ENCODE results near the gene SNX20. TPM values are rescaled to one million over a fixed set of nuclear protein-coding genes. Genes with fewer than 3 reads are reported as not detected.

Gene SNX20
- total and polyA plus RNA-seq, 2 of the 4 experiments (the other 2 are of a cell fraction) = not detected

DNA sequence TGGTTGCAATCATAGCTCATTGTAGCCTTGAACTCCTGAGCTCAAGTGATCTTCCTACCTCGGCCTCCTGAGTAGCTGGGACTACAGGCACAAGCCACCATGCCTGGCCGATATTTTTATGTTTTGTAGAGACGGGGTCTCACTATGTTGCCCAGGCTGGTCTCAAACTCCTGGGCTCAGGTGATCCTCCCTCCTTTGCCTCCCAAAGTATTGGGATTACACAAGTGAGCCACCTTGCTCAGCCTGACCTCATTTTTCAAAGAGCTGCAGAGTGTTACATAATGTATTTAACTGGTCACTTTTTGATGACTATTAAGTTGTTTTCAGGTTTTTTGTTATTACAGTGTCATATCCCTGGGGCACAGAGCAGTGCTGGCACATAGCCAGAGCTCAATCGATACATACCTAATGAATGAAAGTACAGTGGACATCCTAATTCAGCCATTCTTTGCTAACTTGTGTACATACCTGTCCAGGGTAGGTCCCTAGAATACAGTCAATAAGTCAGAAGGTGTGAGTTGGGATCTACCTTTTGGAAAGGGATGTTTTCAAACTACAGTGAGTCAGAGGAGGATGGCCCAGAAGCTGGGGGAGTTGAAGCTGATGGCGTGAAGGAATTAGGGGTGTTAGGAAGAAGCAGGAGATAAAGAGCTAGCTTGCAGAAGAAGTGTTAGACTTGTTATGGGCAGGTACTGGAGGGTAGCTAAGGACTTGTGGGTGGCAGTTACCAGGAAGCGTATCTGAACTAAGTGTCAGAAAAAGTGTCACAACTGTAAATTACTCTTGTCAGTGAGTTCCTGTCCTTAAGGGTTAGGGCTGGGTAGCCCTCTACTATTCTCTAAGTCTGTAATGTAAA is 40.7 kb upstream of the SNX20 start:
- no peak overlapping the region for H3K56ac ChIP-seq (ENCODE audit: extremely low read depth, insufficient read depth, low read length)
- POLR2A ChIA-PET (ENCODE audit: unreplicated experiment) = no interaction called here
- ATAC-seq (ENCODE audit: low read depth) = no peak

More for the DNA sequence above, 40.7 kb upstream of the SNX20 start:
- no peak overlapping the region for H4K8ac ChIP-seq (ENCODE audit: low read depth in 2 of 2, low read length in 2 of 2)
- intact Hi-C loops (cut with micrococcal nuclease) = no loop called here
- H3K4me3 ChIP-seq (ENCODE audit: insufficient read depth, low read depth, low read length) = no peak overlapping the region
- H2BK5ac ChIP-seq (ENCODE audit: low read depth, low read length, poor library complexity, severe bottlenecking) = no peak overlapping the region
- no TSS peak for BruUV-seq (replicated peaks)
- H2BK120ac ChIP-seq (ENCODE audit: low read depth, low read length) = no peak overlapping the region
- no peaks in the 10 kb centered on the region for H3K79me1 ChIP-seq (ENCODE audit: low read depth in 1 of 2, low read length in 2 of 2)
- CTCF ChIA-PET = interaction anchor here (0.6 kb wide), 1 partner anchor 699 kb away, joined by 3 read pairs; no protein-coding TSS in a partner anchor
- no peaks in the 10 kb centered on the region for H3K9me1 ChIP-seq (ENCODE audit: insufficient read depth, low read length)
- no peak overlapping the region for H4K5ac ChIP-seq (ENCODE audit: low read depth, low read length)
- H3K27ac ChIP-seq (ENCODE audit: insufficient read depth, low read length) = no peak overlapping the region
- no peak overlapping the region for H2BK20ac ChIP-seq (ENCODE audit: low read depth, low read length)
- H3K4me1 ChIP-seq (ENCODE audit: control insufficient read depth, insufficient read depth, low read length) = no peaks in the 10 kb centered on the region
- H4K91ac ChIP-seq (ENCODE audit: insufficient read depth, low read depth, low read length) = no peak overlapping the region
- no peak for DNase-seq
- WGBS, 2 experiments (ENCODE audit: extremely low coverage in 2 of 2, insufficient read length in 1 of 2) = no CpG with 5 or more reads among the region's 6 CpGs
- no peak overlapping the region for H3K9ac ChIP-seq (ENCODE audit: low read depth, low read length)
- no peaks in the 10 kb centered on the region; the same call in 1 of the 2 replicates for H3K9me3 ChIP-seq (ENCODE audit: control insufficient read depth, insufficient read depth, low read length)
- H4K20me1 ChIP-seq (ENCODE audit: insufficient read depth, low read length) = no peaks in the 10 kb centered on the region
- H3K4me2 ChIP-seq (ENCODE audit: low read depth, low read length) = no peak overlapping the region
- no peak overlapping the region for H3K18ac ChIP-seq (ENCODE audit: low read depth, low read length)
- H3K27me3 ChIP-seq (ENCODE audit: control insufficient read depth, insufficient read depth, low read length) = no peaks in the 10 kb centered on the region; the same call in 1 of the 2 replicates
- H3K4ac ChIP-seq (ENCODE audit: low read depth, low read length) = no peak overlapping the region
- TF ChIP-seq FOS (IDR thresholded peaks at IDR 0.05; ENCODE audit: low read depth, low read length) (no peak), RAD21 (IDR thresholded peaks at IDR 0.05; ENCODE audit: low read length) (no peak), RCOR1 (IDR thresholded peaks at IDR 0.05; ENCODE audit: insufficient replicate concordance, low read length) (no peak), MAFK (IDR thresholded peaks at IDR 0.05; ENCODE audit: low read depth, low read length) (no peak)
- TF ChIP-seq, protein P1, sequence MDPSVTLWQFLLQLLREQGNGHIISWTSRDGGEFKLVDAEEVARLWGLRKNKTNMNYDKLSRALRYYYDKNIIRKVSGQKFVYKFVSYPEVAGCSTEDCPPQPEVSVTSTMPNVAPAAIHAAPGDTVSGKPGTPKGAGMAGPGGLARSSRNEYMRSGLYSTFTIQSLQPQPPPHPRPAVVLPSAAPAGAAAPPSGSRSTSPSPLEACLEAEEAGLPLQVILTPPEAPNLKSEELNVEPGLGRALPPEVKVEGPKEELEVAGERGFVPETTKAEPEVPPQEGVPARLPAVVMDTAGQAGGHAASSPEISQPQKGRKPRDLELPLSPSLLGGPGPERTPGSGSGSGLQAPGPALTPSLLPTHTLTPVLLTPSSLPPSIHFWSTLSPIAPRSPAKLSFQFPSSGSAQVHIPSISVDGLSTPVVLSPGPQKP (IDR thresholded peaks at IDR 0.05; ENCODE audit: borderline replicate concordance, low read depth, low read length) = no peak
- TF ChIP-seq, protein P2, sequence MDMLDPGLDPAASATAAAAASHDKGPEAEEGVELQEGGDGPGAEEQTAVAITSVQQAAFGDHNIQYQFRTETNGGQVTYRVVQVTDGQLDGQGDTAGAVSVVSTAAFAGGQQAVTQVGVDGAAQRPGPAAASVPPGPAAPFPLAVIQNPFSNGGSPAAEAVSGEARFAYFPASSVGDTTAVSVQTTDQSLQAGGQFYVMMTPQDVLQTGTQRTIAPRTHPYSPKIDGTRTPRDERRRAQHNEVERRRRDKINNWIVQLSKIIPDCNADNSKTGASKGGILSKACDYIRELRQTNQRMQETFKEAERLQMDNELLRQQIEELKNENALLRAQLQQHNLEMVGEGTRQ (IDR thresholded peaks at IDR 0.05; ENCODE audit: low read depth, low read length) = no peak
- in situ Hi-C loops (cut with MboI; ENCODE audit: low sequenced_read_pairs) = no loop called here
- H2AK9ac ChIP-seq (replicated peaks; ENCODE audit: low read depth, low read length, poor library complexity) = no peak overlapping the region
- H2BK15ac ChIP-seq (ENCODE audit: low read depth, low read length) = no peak overlapping the region
- no peaks in the 10 kb centered on the region for H3K36me3 ChIP-seq (ENCODE audit: control insufficient read depth, insufficient read depth, low read length)
- H3K23ac ChIP-seq (ENCODE audit: low read depth, low read length) = no peak overlapping the region
- dilution Hi-C loops (cut with HindIII; ENCODE audit: low sequenced_read_pairs, unreplicated experiment) = no loop called here
- H3K14ac ChIP-seq (replicated peaks; ENCODE audit: low read depth, low read length) = no peak overlapping the region
- no peak overlapping the region for H2AFZ ChIP-seq (replicated peaks; ENCODE audit: low read length, poor library complexity)
- H2AK5ac ChIP-seq (ENCODE audit: low read depth, low read length) = no peak overlapping the region

All from IMR-90 (cell line).